Heart left ventricle (tissue), 16 donors: Measurements from ENCODE around the gene RAC3. TPM values are rescaled to one million over a fixed set of nuclear protein-coding genes. Genes with fewer than 3 reads are reported as not detected.

ENCODE experiments used
- ATAC-seq, 4 donors: fragments of 200-7000 bp; cut with Tn5 transposase; one replicate each; pipeline ENCODE4 v1.9.1; 2020 to 2022; ENCODE audit warnings: moderate library complexity in 4 of 4, mild to moderate bottlenecking in 3 of 4, moderate number of reproducible peaks in 1 of 4
- DNase-seq, 5 donors: peaks; one replicate each; pipeline ENCODE4 v3.0.0-alpha.2; 2020
- H3K27ac ChIP-seq, 12 donors: fragments of 200-600 bp; sonication (generic) in 4 of 12; one replicate each; pipeline versions ENCODE4 v1.5.0 to v1.8.0; 2016 to 2022; ENCODE audit warnings: mild to moderate bottlenecking in 2 of 12
- H3K27me3 ChIP-seq, 9 donors: fragments of 200-600 bp; sonication (generic) in 2 of 9; one replicate each; pipeline versions ENCODE4 v1.5.1 to v1.8.0; 2016 to 2022; ENCODE audit warnings: mild to moderate bottlenecking in 3 of 9
- H3K36me3 ChIP-seq, 9 donors: fragments of 200-600 bp; sonication (generic) in 2 of 9; one replicate each; pipeline versions ENCODE4 v1.5.0 to v1.8.0; 2018 to 2022; ENCODE audit warnings: mild to moderate bottlenecking in 2 of 9
- H3K4me1 ChIP-seq, 12 donors: fragments of 200-600 bp; sonication (generic) in 4 of 12; one replicate each; pipeline versions ENCODE4 v1.5.0 to v1.8.0; 2016 to 2022; ENCODE audit warnings: mild to moderate bottlenecking in 3 of 12
- H3K4me3 ChIP-seq, 12 donors: fragments of 200-600 bp; sonication (generic) in 4 of 12; one replicate each; pipeline versions ENCODE4 v1.5.0 to v1.8.0; 2017 to 2022; ENCODE audit warnings: mild to moderate bottlenecking in 9 of 12, moderate library complexity in 4 of 12
- H3K9me3 ChIP-seq, 12 donors: fragments of 200-600 bp; sonication (generic) in 4 of 12; one replicate each; pipeline versions ENCODE4 v1.5.0 to v1.8.0; 2016 to 2022; ENCODE audit warnings: mild to moderate bottlenecking in 1 of 12
- CTCF ChIP-seq, 12 donors: fragments of 200-600 bp; sonication (generic) in 4 of 12; IDR thresholded peaks; one replicate each; pipeline versions ENCODE4 v1.5.0 to v1.8.0; 2018 to 2022; ENCODE audit warnings: antibody characterized with exemption in 12 of 12, mild to moderate bottlenecking in 5 of 12
- POLR2A ChIP-seq, 2 donors: fragments of 450-650 bp; IDR thresholded peaks; one replicate each; pipeline ENCODE4 v1.6.1; 2017; ENCODE audit warnings: antibody characterized with exemption in 2 of 2, mild to moderate bottlenecking in 2 of 2, moderate library complexity in 2 of 2
- WGBS, 4 donors: extraction: QIAGEN DNeasy Blood & Tissue Kit in 2 of 4; methylation state at CpG; one replicate each; pipeline versions ENCODE4 v1.1.5 to v1.1.7; 2013 to 2018; 5-methylcytosine and 5-hydroxymethylcytosine counted together
- intact Hi-C, 10 donors: fragments of 100-400 bp; cut with DNase I; formaldehyde crosslinking; loops; one replicate each; pipeline versions ENCODE4 v1.11.1 to v1.14.2; 2022
- polyA plus RNA-seq, 2 donors: library from polyadenylated mRNA; stranded (reverse); fragments of 200-250 nt; gene quantifications; one replicate each; pipeline ENCODE4 v1.2.3, GENCODE V29; 2013
- total RNA-seq, 9 donors: library from RNA; depleted of rRNA in 2 of 9; stranded (reverse); fragments of >200 nt in 2 of 9; fragmentation: NEBNext Ultra II Directional in 3 of 9; extraction: Animal tissue kit (Norgen Biotek cat#: 25700) in 3 of 9; gene quantifications; one replicate each; pipeline versions ENCODE4 v1.1.0 to v1.2.4, GENCODE V29; 2016 to 2023
- donor health status: ischemic (EF 13 %, LVEDD 7.1; RV severe dilation, severe dysfunction).
- donor health status: healthy with polysubstance abuse.
- donor health status: DM: no; HTN: yes; CAD: no.
- donor health status: DM: no; HTN: no; CAD: no.
- donor health status: ischemic (EF 25% LVEDD 6.9; RV normal size, moderate dysfunction).
- donor health status: ischemic (EF 25% LVEDD 5.7; RV mildly dilated, moderate dysfunction).
- donor health status: healthy.
- donor health status: DM: yes; HTN: yes; CAD: no.
- donor health status: ischemic (EF 35%, LVEDD 5.7; RV mildly dilated, moderate dysfunction).
- donor health status: nonischemic (EF 11% LVEDD 7.7; RV severe dilation, severe dysfunction).
- donor health status: DM: yes; HTN: yes; CAD: no.
- donor health status: PGD.
- donor health status: ischemic (EF 29% LVEDD 5.4; RV normal size, mild dysfunction).
- donor health status: nonischemic (EF 23%, LVEDD 6.1; RV moderate dilation, normal function).

Gene RAC3
- total and polyA plus RNA-seq, 11 donors: 0.76 to 2.6 (median 1.5) TPM

- Histone ChIP-seq H3K27me3 (no peaks in the 10 kb centered on the region), H3K36me3 (peaks cover 0 to 69% (median 53%) of the 10 kb centered on the region in 9 donors), H3K27ac (no peak overlapping the region), H3K9me3 (no peaks in the 10 kb centered on the region), H3K4me1 (peaks cover 3 to 38% (median 24%) of the 10 kb centered on the region in 12 donors), H3K4me3 (peak overlapping the region in 1 of 12 donors; percentile 96)
- TF ChIP-seq POLR2A (IDR thresholded peaks at IDR 0.05): no peak
- TF ChIP-seq CTCF (IDR thresholded peaks at IDR 0.05): no peak
- ATAC-seq: no peak
- DNase-seq: peak in 2 of 5 donors; percentile 24 to 54
- WGBS, 4 donors: 94 to 95% (median 95%) methylated on average over 18 to 28 of the region's 28 CpGs
- intact Hi-C loops: no loop called here
Measured at GRCh38 chr17:82053556-82054263, 22.2 kb downstream of the RAC3 start.

GRCh38 chr17:82054351-82055022, 23.0 kb downstream of the RAC3 start:
- H3K36me3 ChIP-seq: peaks cover 0 to 70% (median 58%) of the 10 kb centered on the region in 9 donors
- H3K4me3 ChIP-seq: no peak overlapping the region
- peaks cover 3 to 36% (median 24%) of the 10 kb centered on the region in 12 donors for H3K4me1 ChIP-seq
- no peak overlapping the region for H3K27ac ChIP-seq
- intact Hi-C loops: loop anchor here in 1 of 10 donors (5.0 kb wide), 1 partner anchor 43 kb away; the partner anchor contains the start of gene FASN
- TF ChIP-seq POLR2A (IDR thresholded peaks at IDR 0.05): no peak
- ATAC-seq: no peak
- H3K27me3 ChIP-seq: no peaks in the 10 kb centered on the region
- no peaks in the 10 kb centered on the region for H3K9me3 ChIP-seq
- peak in 3 of 5 donors; percentile 18 to 58 (median 24) for DNase-seq
- 87 to 89% (median 89%) methylated on average over 19 to 38 of the region's 38 CpGs for WGBS, 4 donors

GRCh38 chr17:82055023-82055964, 23.8 kb downstream of the RAC3 start:
- DNase-seq: peak in 2 of 5 donors; percentile 19 to 44

More at GRCh38 chr17:82055023-82055964, 23.8 kb downstream of the RAC3 start:
- WGBS, 4 donors: 72 to 85% (median 81%) methylated on average over 15 to 26 of the region's 26 CpGs
- Histone ChIP-seq H3K4me1 (peaks cover 3 to 28% (median 21%) of the 10 kb centered on the region in 12 donors), H3K9me3 (no peaks in the 10 kb centered on the region), H3K4me3 (no peak overlapping the region), H3K27me3 (no peaks in the 10 kb centered on the region), H3K36me3 (peaks cover 0 to 71% (median 60%) of the 10 kb centered on the region in 9 donors), H3K27ac (no peak overlapping the region)
- no peak for ATAC-seq
- intact Hi-C loops: loop anchor here in 1 of 10 donors (5.0 kb wide), 1 partner anchor 42 kb away; the partner anchor contains the start of gene FASN
- TF ChIP-seq POLR2A (IDR thresholded peaks at IDR 0.05) (no peak), CTCF (IDR thresholded peaks at IDR 0.05) (no peak)
